Endothelial cell of umbilical vein (primary cell): ENCODE results near the gene DLX1. TPM values are rescaled to one million over a fixed set of nuclear protein-coding genes. Genes with fewer than 3 reads are reported as not detected.

Experiments
- BruUV-seq: library from RNA; stranded (reverse); fragments of 400-500 nt; replicated peaks from 2 replicates; lab custom pipeline; 2021; lab: Mats Ljungman, UMichigan
- CTCF ChIA-PET: fragments of 300-600, 350-600 bp; sonication (Branson Sonifier 250); formaldehyde crosslinking; loops from one replicate; lab custom pipeline; 2021; ENCODE audit warnings: antibody characterized with exemption, inconsistent platforms; lab: Charles Lee
- POLR2A ChIA-PET: fragments of 300-600, 350-600 bp; sonication (Branson Sonifier 250); formaldehyde crosslinking; loops from one replicate; lab custom pipeline; 2021; ENCODE audit warnings: antibody characterized with exemption, inconsistent platforms; lab: Charles Lee
- DNase-seq: peaks from one replicate; pipeline ENCODE4 v3.0.0-alpha.2; 2011; ENCODE audit warnings: low read depth, low spot score
- FAIRE-seq: peaks from 2 replicates; lab custom pipeline; 2011; peaks lifted over from hg19 to GRCh38; lab: Jason Lieb, UNC
- H2AFZ ChIP-seq: 2 replicates; pipeline ENCODE4 v1.6.0; 2012; ENCODE audit warnings: low read depth, low read length, control low read depth, inconsistent platforms
- H3K27ac ChIP-seq: 2 replicates; pipeline ENCODE4 v1.5.1; 2011; ENCODE audit warnings: low read depth, mild to moderate bottlenecking, control low read depth, low read length, moderate library complexity; ENCODE audit not compliant: insufficient read depth
- H3K27me3 ChIP-seq, 2 experiments: 2 replicates each; pipeline versions ENCODE4 v1.6.0 to v1.6.1; 2011; ENCODE audit warnings: low read length in 2 of 2, mixed read lengths in 1 of 2; ENCODE audit not compliant: control insufficient read depth in 2 of 2, insufficient read depth in 2 of 2
- H3K36me3 ChIP-seq, 2 experiments: 2 replicates in 1 of 2; 3 replicates in 1 of 2; pipeline ENCODE4 v1.5.1; 2011; ENCODE audit warnings: low read length in 2 of 2, mild to moderate bottlenecking in 1 of 2, moderate library complexity in 1 of 2; ENCODE audit not compliant: control insufficient read depth in 2 of 2, insufficient read depth in 2 of 2; ENCODE audit errors: extremely low read depth in 1 of 2
- H3K4me1 ChIP-seq: 3 replicates; pipeline ENCODE4 v1.5.1; 2011; ENCODE audit warnings: mild to moderate bottlenecking, low read length; ENCODE audit not compliant: control insufficient read depth, insufficient read depth; ENCODE audit errors: extremely low read depth
- H3K4me2 ChIP-seq: 2 replicates; pipeline ENCODE4 v1.6.1; 2011; ENCODE audit warnings: low read length, control low read depth, mixed read lengths; ENCODE audit not compliant: insufficient read depth
- H3K4me3 ChIP-seq, 3 experiments: fragments of 200-600 bp in 1 of 3; sonication (generic), shearing (Covaris generic) in 1 of 3; replicated peaks in 1 of 3; 2 replicates each; pipeline ENCODE4 v1.5.1; 2011 to 2016; ENCODE audit warnings: control low read depth in 3 of 3, low read length in 3 of 3, mild to moderate bottlenecking in 2 of 3, inconsistent platforms in 1 of 3, low read depth in 1 of 3, moderate library complexity in 1 of 3; ENCODE audit not compliant: insufficient read depth in 1 of 3
- H3K79me2 ChIP-seq: 2 replicates; pipeline ENCODE4 v1.6.0; 2012; ENCODE audit warnings: low read length, inconsistent platforms; ENCODE audit not compliant: control insufficient read depth, insufficient read depth
- H3K9ac ChIP-seq: replicated peaks from 2 replicates; pipeline ENCODE3; 2011; ENCODE audit warnings: low read length, control low read depth; ENCODE audit not compliant: insufficient read depth; ENCODE audit errors: extremely low read depth
- H3K9me1 ChIP-seq: replicated peaks from 3 replicates; pipeline ENCODE4 v1.6.0; 2011; ENCODE audit warnings: mild to moderate bottlenecking, low read length; ENCODE audit not compliant: control insufficient read depth, insufficient read depth; ENCODE audit errors: extremely low read depth
- H3K9me3 ChIP-seq: replicated peaks from 2 replicates; pipeline ENCODE4 v1.5.1; 2012; ENCODE audit warnings: low read length, inconsistent platforms; ENCODE audit not compliant: control insufficient read depth, insufficient read depth
- H4K20me1 ChIP-seq: replicated peaks from 2 replicates; pipeline ENCODE3; 2011; ENCODE audit warnings: mild to moderate bottlenecking, low read length; ENCODE audit not compliant: control insufficient read depth, insufficient read depth; ENCODE audit errors: extremely low read depth
- EZH2 ChIP-seq: IDR thresholded peaks from 2 replicates; pipeline ENCODE4 v1.6.1; 2012; ENCODE audit warnings: borderline replicate concordance, low read depth, mild to moderate bottlenecking, moderate library complexity, low read length, inconsistent platforms; ENCODE audit not compliant: severe bottlenecking
- FOS ChIP-seq: IDR thresholded peaks from 2 replicates; pipeline ENCODE4 v1.6.1; 2011; ENCODE audit warnings: mild to moderate bottlenecking, low read length, moderate library complexity, borderline replicate concordance; ENCODE audit not compliant: insufficient read depth
- GATA2 ChIP-seq: IDR thresholded peaks from 2 replicates; pipeline ENCODE4 v1.7.0; 2011; ENCODE audit warnings: low read depth, mild to moderate bottlenecking, moderate library complexity, mixed read lengths, low read length; ENCODE audit not compliant: insufficient read length, insufficient read depth
- JUN ChIP-seq: IDR thresholded peaks from 2 replicates; pipeline ENCODE4 v1.6.1; 2011; ENCODE audit warnings: borderline replicate concordance, low read depth; ENCODE audit not compliant: insufficient read length, insufficient read depth
- MYC ChIP-seq: IDR thresholded peaks from one replicate; pipeline ENCODE4 v1.6.1; 2011; ENCODE audit warnings: mild to moderate bottlenecking, low read depth, low read length
- POLR2AphosphoS5 ChIP-seq: IDR thresholded peaks from 2 replicates; pipeline ENCODE4 v1.6.1; 2012; ENCODE audit warnings: low read depth, mild to moderate bottlenecking, control low read depth, low read length, moderate library complexity; ENCODE audit not compliant: insufficient read depth
- dilution Hi-C: fragments of 300-500 bp; cut with MboI; formaldehyde crosslinking; loops from one replicate; pipeline ENCODE4 v1.15.0; 2019; ENCODE audit warnings: low sequenced_read_pairs; ENCODE audit not compliant: extremely low pct_ligation_motif_present
- intact Hi-C: fragments of 100-400 bp; cut with micrococcal nuclease; formaldehyde crosslinking; loops from one replicate; pipeline ENCODE4 v1.10.0; 2022
- polyA plus RNA-seq, 4 experiments: library from polyadenylated mRNA; depleted of rRNA in 3 of 4; stranded (reverse) in 3 of 4; unstranded in 1 of 4; fragments of >200 nt; gene quantifications; 2 replicates each; pipeline versions ENCODE4 v1.2.1 to v1.2.3, GENCODE V29; 2011 to 2012; ENCODE audit warnings: missing spikeins in 1 of 4
- total RNA-seq: library from RNA; stranded (reverse); gene quantifications from 2 replicates; pipeline ENCODE4 v1.2.3, GENCODE V29; 2021
- TF ChIP-seq, protein P1 (sequence below): IDR thresholded peaks from 2 replicates; pipeline ENCODE4 v1.6.1; 2011; ENCODE audit not compliant: insufficient read depth, insufficient read length

The DLX1 gene
- total and polyA plus RNA-seq, 2 donors (not counting 3 experiments of a cell fraction or from before 2014, with no cell fraction given), result 0.12 TPM; not detected in 1

DNA sequence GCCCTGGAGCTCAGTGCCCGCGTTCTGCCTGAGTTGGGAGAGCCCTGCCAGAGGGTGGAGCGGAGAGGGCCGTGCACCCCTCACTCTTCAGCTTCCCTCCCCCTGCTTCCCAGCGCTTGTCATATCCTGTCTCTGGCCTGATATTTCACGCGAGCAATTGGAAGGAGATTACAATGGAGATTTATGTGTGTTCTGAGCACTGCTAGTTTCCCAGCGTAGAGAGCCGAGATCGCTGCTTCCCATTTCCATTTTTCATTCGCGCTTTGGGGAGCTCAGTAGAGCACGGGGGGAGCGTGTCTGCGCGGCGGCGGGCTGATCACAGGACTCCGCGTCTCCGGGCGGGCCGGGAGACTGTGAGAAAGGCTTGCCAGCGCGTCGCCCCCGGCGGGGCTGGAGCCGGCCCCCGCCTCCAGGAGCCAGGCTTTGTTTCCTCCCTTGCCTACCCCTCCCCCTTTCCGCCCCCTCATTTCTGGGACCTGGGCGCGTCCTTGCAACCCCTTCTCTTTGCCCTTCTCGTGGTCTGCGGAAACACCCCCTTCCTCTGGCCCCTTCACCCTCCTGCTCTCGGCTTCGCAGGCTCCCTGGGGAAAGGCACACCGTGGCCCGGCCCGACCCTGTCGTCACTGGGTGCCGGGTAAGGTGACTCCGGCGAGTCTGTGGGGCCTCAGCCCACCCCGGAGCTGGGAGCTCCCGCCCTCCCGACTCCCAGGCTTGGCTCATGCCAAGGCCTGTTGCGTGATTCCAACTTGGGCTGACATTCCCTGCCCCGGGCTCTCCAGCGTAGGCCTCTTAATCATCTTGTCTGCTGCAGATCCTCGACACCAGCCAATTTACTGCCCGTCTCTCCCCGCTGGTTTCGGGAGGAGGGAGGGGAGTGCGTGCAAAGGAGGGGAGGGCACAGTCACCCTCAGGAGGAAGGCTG lies 11.6 kb downstream of the DLX1 start:
- H2AFZ ChIP-seq, result peak overlapping the region; percentile 39
- BruUV-seq, result no TSS peak
- H3K4me3 ChIP-seq, result peak overlapping the region; percentile 23 to 37 (median 31)
- no peak overlapping the region for H3K27ac ChIP-seq
- H3K27me3 ChIP-seq, result peaks cover 58 to 86% of the 10 kb centered on the region in 2 experiments
- no peaks in the 10 kb centered on the region for H3K36me3 ChIP-seq
- H4K20me1 ChIP-seq, result no peaks in the 10 kb centered on the region
- no peaks in the 10 kb centered on the region for H3K9me3 ChIP-seq
- peaks cover 32% of the 10 kb centered on the region for H3K4me1 ChIP-seq
- CTCF ChIA-PET, result interaction anchor here (0.8 to 1.7 kb wide), 3 partner anchors 10 to 394 kb away, joined by 3 to 12 read pairs (median 5); partner anchors contain the start of gene DLX1
- no peaks in the 10 kb centered on the region for H3K9me1 ChIP-seq
- dilution Hi-C loops (no loop called here), intact Hi-C loops (no loop called here)
- peak overlapping the region; percentile 6 for H3K9ac ChIP-seq
- no peaks in the 10 kb centered on the region for H3K79me2 ChIP-seq
- POLR2A ChIA-PET, result no interaction called here
- peak overlapping the region; percentile 67 for H3K4me2 ChIP-seq
- DNase-seq, result peak; percentile 42
- peak; percentile 83 for FAIRE-seq
- TF ChIP-seq EZH2, result peak; percentile 78
- TF ChIP-seq JUN, result no peak
- TF ChIP-seq FOS, result no peak
- TF ChIP-seq POLR2AphosphoS5, result no peak
- TF ChIP-seq, protein P1, sequence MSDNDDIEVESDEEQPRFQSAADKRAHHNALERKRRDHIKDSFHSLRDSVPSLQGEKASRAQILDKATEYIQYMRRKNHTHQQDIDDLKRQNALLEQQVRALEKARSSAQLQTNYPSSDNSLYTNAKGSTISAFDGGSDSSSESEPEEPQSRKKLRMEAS, result no peak
- TF ChIP-seq MYC, result no peak
- no peak for TF ChIP-seq GATA2
